Activated T-cell treated with anti-CD3 and anti-CD28 coated beads for 4 hours (primary cell): ENCODE results near the gene CTSE.
"Not testable (repeated sequence)": the region's sequence is repeated elsewhere in the genome, so short reads cannot be mapped to it uniquely, and the experiment has no call there.

ENCODE experiments used
- DNase-seq: peaks from one replicate; pipeline ENCODE4 v3.0.0-alpha.2; 2020

Gene CTSE

DNA sequence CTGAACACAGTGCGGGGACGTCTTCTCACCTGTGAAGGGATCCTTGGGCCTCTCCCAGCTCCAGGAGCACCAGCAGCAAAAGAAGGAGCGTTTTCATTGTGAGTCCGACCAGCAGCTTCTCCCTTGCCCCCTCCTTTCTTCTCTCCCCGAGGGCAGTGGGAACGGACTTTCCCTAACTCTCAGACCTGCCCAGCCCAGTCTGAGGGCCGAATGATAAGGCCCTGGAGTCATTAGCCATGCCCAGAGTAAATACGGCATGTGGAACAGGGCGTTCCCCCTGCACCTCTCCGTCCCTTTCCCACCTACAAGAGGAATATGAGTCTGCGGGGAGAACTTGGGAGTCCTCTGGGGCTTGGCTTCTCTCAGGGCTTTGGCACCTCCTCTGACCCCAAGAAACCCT lies at the start of gene CTSE:
TSS of gene CTSE (minus strand) at position 201 of the 400 bp plus-strand sequence. CDS start at position 97, 104 bp downstream.
- DNase-seq, result no peak

DNA sequence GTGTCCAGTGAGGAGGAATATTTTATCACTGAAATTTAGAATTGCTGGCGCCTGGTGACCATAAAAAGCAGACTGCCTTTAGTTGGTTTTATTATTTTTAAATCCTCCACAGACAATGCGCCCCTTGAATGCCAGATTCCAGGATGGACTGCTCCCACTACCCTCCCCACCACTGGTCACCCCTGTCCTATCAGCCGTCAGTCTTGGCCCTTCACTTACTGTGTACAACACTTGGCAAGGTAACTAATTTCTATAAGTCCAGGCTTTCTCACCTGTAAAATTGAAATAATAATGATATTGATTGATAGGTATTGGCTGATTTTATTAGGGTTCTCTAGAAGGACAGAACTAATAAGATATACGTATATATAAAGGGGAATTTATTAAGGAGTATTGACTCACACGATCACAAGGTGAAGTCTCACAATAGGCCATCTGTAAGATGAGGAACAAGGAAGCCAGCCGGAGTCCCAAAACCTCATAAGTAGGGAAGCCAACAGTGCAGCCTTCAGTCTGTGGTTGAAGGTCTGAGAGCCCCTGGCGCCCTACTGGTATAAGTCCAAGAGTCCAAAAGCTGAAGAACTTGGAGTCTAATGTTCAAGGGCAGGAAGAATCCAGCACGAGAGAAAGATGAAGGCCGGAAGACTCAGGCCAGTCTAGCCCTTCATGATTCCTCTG lies 47.1 kb upstream of the CTSE start:
- DNase-seq, result no peak

DNA sequence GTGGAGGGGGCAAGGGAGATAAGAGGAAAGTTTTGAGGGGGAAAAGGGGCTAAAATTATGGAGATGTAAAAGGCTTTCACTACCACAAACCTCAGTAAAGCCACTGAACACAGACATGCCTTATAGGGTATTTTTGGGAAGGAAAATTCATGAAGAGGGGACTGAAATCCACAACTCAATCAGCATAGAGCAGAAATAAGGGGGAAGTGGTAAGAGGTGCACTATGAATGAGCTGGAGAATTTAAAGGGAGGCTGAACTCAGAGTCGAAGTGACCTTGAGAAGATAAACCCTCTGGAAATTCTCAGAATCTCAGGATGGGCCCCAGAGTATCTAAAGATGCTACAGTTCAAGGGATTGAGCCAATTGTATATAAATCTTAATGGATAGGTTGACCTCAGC lies 44.6 kb upstream of the CTSE start:
- no peak for DNase-seq

GRCh38 chr1:206067486-206068227 lies 44.0 kb upstream of the CTSE start:
- DNase-seq, result no peak

- no peak for DNase-seq
Measured at GRCh38 chr1:206066479-206067171, 42.9 kb upstream of the CTSE start.

GRCh38 chr1:206065547-206066145 lies 42.0 kb upstream of the CTSE start:
- no peak for DNase-seq

DNA sequence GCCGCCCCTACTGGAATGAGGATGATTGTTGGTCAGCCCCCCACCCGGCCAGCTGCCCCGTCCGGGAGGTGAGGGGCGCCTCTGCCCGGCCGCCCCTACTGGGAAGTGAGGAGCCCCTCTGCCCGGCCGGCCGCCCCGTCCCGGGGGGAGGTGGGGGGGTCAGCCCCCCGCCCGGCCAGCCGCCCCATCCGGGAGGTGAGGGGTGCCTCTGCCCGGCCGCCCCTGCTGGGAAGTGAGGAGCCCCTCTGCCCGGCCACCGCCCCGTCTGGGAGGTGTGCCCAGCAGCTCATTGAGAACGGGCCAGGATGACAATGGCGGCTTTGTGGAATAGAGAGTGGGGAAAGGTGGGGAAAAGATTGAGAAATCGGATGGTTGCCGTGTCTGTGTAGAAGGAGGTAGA lies 40.8 kb upstream of the CTSE start:
- DNase-seq, result not testable (repeated sequence)

- not testable (repeated sequence) for DNase-seq
Measured at GRCh38 chr1:206064001-206064400, 40.3 kb upstream of the CTSE start.

GRCh38 chr1:206062464-206062863 lies 38.8 kb upstream of the CTSE start:
- no peak for DNase-seq

DNA sequence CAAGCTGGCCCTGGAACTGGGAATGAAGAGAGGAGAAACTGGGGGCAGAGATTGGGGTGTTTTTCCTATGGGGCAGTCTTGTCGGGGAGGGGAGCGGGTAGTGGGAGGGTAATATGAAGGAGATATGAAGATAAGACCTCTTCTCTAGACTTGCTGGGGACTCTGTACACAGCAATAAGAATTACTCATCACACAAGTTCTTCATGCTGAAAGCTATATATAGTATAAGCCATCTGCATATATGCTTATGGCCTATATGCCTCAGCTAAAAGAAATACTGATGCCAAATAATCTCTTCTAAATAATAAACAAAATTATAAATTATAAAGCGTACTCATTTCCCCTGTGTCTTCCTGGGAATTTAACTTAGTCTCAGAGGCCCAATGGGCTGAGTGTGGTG lies 37.1 kb upstream of the CTSE start:
- no peak for DNase-seq

- no peak for DNase-seq
Measured at GRCh38 chr1:206059355-206059915, 35.7 kb upstream of the CTSE start.

DNA sequence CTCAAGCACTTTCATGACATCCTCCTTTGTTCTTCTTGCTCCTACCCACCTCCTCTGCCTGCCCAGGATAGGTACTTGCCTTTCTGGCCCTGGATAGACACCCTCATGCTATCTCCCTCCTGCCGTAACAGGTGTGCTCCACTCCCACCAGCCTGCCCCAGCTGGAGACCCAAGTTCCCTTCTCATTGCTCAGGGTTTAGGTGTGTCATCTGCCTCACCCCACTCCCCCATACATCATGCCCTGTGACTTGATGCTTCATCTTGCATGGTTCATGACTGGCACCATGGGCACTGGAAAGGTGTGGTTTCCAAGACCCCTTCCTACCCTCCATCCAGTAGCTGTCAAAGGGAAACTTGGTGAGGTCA lies 35.2 kb upstream of the CTSE start:
- no peak for DNase-seq

GRCh38 chr1:206058289-206058926 lies 34.7 kb upstream of the CTSE start:
- not testable (repeated sequence) for DNase-seq

DNA sequence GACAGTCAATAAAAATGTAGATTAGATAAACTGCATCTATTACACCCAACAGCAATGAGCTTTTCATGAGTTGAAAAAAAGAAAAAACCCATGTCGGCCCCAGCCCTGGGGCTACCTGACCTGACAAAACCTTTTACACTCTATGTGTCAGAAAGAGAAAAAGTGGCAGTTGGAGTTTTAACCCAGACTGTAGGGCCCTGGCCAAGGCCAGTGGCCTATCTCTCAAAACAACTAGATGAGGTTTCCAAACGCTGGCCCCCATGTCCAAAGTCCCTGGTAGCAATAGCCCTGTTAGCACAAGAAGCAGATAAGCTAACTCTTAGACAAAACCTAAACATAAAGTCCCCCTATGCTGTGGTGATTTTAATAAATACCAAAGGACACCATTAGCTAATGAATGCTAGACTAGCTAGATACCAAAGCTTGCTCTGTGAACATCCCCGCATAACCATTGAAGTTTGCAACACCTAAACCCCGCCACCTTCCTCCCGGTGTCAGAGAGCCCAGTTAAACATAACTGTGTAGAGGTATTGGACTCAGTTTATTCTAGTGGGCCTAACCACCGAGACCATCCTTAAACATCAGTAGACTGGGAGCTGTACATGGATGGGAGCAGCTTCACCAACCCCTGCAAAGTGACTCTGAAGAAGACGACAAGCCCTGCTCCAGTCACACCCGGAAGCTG lies 32.1 kb upstream of the CTSE start:
- DNase-seq, result not testable (repeated sequence)

GRCh38 chr1:206055069-206055625 lies 31.5 kb upstream of the CTSE start:
- DNase-seq, result not testable (repeated sequence)

GRCh38 chr1:206053616-206054015 lies 29.9 kb upstream of the CTSE start:
- DNase-seq, result not testable (repeated sequence)

GRCh38 chr1:206052919-206053610 lies 29.4 kb upstream of the CTSE start, which contains the start of gene RHEX:
TSS of gene RHEX (plus strand) at chr1:206053173. CDS start at chr1:206097829, 44,656 bp downstream.
- not testable (repeated sequence) for DNase-seq

GRCh38 chr1:206052231-206052865 lies 28.7 kb upstream of the CTSE start:
- DNase-seq, result not testable (repeated sequence)

DNA sequence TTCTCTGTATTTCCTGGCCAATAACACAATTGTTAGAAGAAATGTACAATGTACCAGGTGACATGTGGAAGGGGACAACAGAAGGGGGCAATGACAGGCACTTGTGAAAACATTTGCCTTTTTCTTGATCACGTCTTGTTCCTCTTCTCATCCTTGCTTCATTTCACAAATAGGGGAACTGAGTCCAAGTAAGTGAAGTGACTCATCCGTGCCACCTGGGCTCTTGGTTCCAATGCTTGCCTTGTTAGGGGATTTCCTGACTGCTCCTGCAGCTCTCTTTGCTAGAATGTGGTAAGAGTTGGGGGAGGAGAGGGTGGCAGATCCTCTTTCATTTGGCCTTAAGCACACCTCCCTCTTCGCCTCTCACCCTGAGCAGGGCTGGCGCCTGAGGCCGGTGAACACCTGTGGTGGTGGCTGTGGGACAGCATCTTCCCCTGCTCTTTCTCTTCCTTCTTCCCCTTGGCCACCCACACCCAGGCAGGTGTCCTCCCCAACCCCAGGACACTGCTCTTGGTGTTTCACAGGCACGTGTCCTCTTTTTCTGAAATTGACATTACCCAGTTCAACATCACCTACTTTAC lies 27.1 kb upstream of the CTSE start:
- DNase-seq, result peak; percentile 34
